ENCODE data around the gene E2F3.

E2F3 gene

GRCh38 chr6:20433321-20433720, 31.6 kb downstream of the E2F3 start:
- DNase-seq (ENCODE audit: low read depth in 2 of 3, low spot score in 2 of 3): no peak

- no peak for DNase-seq (ENCODE audit: low read depth in 2 of 3, low spot score in 2 of 3)
Measured at GRCh38 chr6:20433929-20434328, 32.2 kb downstream of the E2F3 start.

GRCh38 chr6:20434766-20435165, 33.1 kb downstream of the E2F3 start:
- DNase-seq (ENCODE audit: low read depth in 2 of 3, low spot score in 2 of 3): no peak

GRCh38 chr6:20436719-20437118, 35.0 kb downstream of the E2F3 start:
- DNase-seq (ENCODE audit: low read depth in 2 of 3, low spot score in 2 of 3): no peak

GRCh38 chr6:20437639-20438038, 36.0 kb downstream of the E2F3 start:
- DNase-seq (ENCODE audit: low read depth in 2 of 3, low spot score in 2 of 3): no peak

- DNase-seq (ENCODE audit: low read depth in 2 of 3, low spot score in 2 of 3): no peak
Measured at GRCh38 chr6:20438462-20439070, 36.9 kb downstream of the E2F3 start.

GRCh38 chr6:20439558-20439957, 37.9 kb downstream of the E2F3 start:
- DNase-seq (ENCODE audit: low read depth in 2 of 3, low spot score in 2 of 3): no peak

GRCh38 chr6:20440296-20440695, 38.6 kb downstream of the E2F3 start:
- DNase-seq (ENCODE audit: low read depth in 2 of 3, low spot score in 2 of 3): no peak

- DNase-seq (ENCODE audit: low read depth in 2 of 3, low spot score in 2 of 3): no peak
Measured at GRCh38 chr6:20441236-20441635, 39.6 kb downstream of the E2F3 start.

- no peak for DNase-seq (ENCODE audit: low read depth in 2 of 3, low spot score in 2 of 3)
Measured at GRCh38 chr6:20441921-20442320, 40.2 kb downstream of the E2F3 start.

GRCh38 chr6:20444786-20445271, 43.1 kb downstream of the E2F3 start:
- DNase-seq (ENCODE audit: low read depth in 2 of 3, low spot score in 2 of 3): no peak

GRCh38 chr6:20447157-20447556, 45.5 kb downstream of the E2F3 start:
- DNase-seq (ENCODE audit: low read depth in 2 of 3, low spot score in 2 of 3): no peak

GRCh38 chr6:20447581-20448132, 46.0 kb downstream of the E2F3 start:
- no peak for DNase-seq (ENCODE audit: low read depth in 2 of 3, low spot score in 2 of 3)

- DNase-seq (ENCODE audit: low read depth in 2 of 3, low spot score in 2 of 3): no peak
Measured at GRCh38 chr6:20448828-20449227, 47.1 kb downstream of the E2F3 start.

GRCh38 chr6:20454204-20454824, 52.6 kb downstream of the E2F3 start:
- no peak for DNase-seq (ENCODE audit: low read depth in 2 of 3, low spot score in 2 of 3)

GRCh38 chr6:20455251-20455940, 53.7 kb downstream of the E2F3 start:
- DNase-seq (ENCODE audit: low read depth in 2 of 3, low spot score in 2 of 3): no peak

- DNase-seq (ENCODE audit: low read depth in 2 of 3, low spot score in 2 of 3): no peak
Measured at GRCh38 chr6:20458027-20458894, 56.6 kb downstream of the E2F3 start.

- DNase-seq (ENCODE audit: low read depth in 2 of 3, low spot score in 2 of 3): no peak
Measured at GRCh38 chr6:20459682-20460081, 58.0 kb downstream of the E2F3 start.

GRCh38 chr6:20461576-20461975, 59.9 kb downstream of the E2F3 start:
- DNase-seq (ENCODE audit: low read depth in 2 of 3, low spot score in 2 of 3): no peak

- no peak for DNase-seq (ENCODE audit: low read depth in 2 of 3, low spot score in 2 of 3)
Measured at GRCh38 chr6:20463396-20463795, 61.7 kb downstream of the E2F3 start.

GRCh38 chr6:20464041-20464440, 62.4 kb downstream of the E2F3 start:
- DNase-seq (ENCODE audit: low read depth in 2 of 3, low spot score in 2 of 3): no peak

Measured in activated CD8-positive, alpha-beta memory T cell treated with anti-CD3 and anti-CD28 coated beads for 48 hours (primary cell).